Measurements from ENCODE around the gene THBS1. TPM values are rescaled to one million over a fixed set of nuclear protein-coding genes. Genes with fewer than 3 reads are reported as not detected.

Gene THBS1
- total RNA-seq, 1 donor: 7,420 TPM

- no peak overlapping the region for H3K4me3 ChIP-seq (ENCODE audit: low read depth, low read length)
- no peak for DNase-seq (ENCODE audit: low read depth)
- no peak for TF ChIP-seq CTCF (IDR thresholded peaks at IDR 0.05; ENCODE audit: insufficient read depth, low read depth, low read length)
Measured at GRCh38 chr15:39542385-39543065, 38.4 kb upstream of the THBS1 start.

DNA sequence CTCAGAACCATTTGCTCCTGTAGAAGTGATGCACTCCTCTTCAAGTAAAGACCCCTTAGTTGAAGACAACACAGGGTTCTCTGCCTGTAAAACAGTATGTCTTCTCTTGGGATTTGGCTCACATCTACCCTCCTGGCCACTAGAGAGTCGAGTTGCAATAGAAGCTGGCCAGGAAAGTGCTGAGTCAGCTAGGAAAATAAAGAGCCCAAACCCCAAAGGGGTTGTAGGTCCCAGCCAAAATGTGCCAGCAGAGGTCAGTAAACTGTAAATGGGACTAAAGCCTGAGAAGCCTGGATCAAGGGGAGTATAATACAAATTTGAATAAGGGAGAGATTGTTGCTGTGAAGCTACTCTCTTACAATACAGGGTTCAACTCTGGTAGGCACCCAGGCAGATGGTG is 37.2 kb upstream of the THBS1 start:
- H3K4me3 ChIP-seq (ENCODE audit: low read depth, low read length): no peak overlapping the region
- no peak for DNase-seq (ENCODE audit: low read depth)
- TF ChIP-seq CTCF (IDR thresholded peaks at IDR 0.05; ENCODE audit: insufficient read depth, low read depth, low read length): peak; percentile 3

DNA sequence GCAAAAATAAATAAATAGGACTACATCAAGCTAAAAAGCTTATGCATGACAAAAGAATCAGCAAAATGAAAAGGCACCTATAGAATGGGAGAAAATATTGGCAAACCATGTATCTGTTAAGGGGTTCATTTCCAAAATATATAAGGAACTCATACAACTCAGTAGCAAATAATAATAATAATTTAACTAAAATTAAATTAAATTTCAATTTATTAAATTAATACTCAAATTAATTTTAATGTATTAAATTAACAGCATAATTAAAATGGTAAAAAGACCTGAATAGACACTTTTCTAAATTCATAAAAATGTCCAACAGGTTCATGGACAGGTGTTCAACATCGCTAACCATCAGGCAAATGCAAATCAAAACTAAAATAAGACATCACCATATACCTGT is 34.0 kb upstream of the THBS1 start:
- H3K4me3 ChIP-seq (ENCODE audit: low read depth, low read length): no peak overlapping the region
- no peak for DNase-seq (ENCODE audit: low read depth)
- TF ChIP-seq CTCF (IDR thresholded peaks at IDR 0.05; ENCODE audit: insufficient read depth, low read depth, low read length): no peak

- no peak overlapping the region for H3K4me3 ChIP-seq (ENCODE audit: low read depth, low read length)
- no peak for DNase-seq (ENCODE audit: low read depth)
- no peak for TF ChIP-seq CTCF (IDR thresholded peaks at IDR 0.05; ENCODE audit: insufficient read depth, low read depth, low read length)
Measured at GRCh38 chr15:39548561-39548960, 32.3 kb upstream of the THBS1 start.

DNA sequence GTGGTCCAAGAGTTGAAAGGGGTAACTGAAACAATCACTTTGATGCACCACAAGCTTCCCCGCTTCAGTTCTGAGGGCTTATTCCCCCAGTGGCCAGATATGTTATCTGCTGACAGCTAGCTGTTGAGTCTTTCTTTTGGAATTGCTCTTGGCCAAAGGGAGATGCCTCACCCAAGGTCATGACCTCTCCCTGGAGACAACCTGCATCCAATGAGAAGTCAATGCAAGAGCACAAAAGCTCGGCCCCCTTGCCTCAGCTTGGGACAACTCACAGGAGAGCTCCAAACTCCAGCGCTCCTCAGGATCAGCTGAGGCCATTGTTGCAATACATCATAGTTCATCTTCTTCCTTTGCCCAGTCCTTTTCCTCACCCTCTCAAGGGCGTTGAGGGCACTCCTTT is 31.0 kb upstream of the THBS1 start:
- H3K4me3 ChIP-seq (ENCODE audit: low read depth, low read length): no peak overlapping the region
- TF ChIP-seq CTCF (IDR thresholded peaks at IDR 0.05; ENCODE audit: insufficient read depth, low read depth, low read length): no peak
- DNase-seq (ENCODE audit: low read depth): no peak

DNA sequence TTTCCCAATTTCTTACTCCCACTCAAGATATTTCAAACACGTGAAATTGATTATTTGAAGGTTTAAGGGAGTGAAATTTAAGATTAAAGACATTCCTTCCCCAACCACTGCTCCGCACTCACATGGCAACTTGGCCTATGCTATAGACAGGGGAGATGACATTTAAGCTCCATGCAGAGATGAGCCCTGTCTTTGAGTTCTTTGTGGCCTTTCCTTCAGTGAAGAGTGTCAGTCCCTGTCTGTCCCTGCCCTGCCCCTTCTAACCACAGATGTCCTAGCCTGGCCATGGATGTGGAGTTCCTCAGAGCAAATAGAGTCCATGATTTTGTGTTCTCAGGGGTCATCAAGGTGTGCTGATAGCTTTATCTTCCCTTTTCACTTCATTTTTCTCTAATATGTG is 29.4 kb upstream of the THBS1 start:
- H3K4me3 ChIP-seq (ENCODE audit: low read depth, low read length): no peak overlapping the region
- DNase-seq (ENCODE audit: low read depth): no peak
- TF ChIP-seq CTCF (IDR thresholded peaks at IDR 0.05; ENCODE audit: insufficient read depth, low read depth, low read length): no peak

GRCh38 chr15:39552556-39552955 is 28.3 kb upstream of the THBS1 start:
- no peak for DNase-seq (ENCODE audit: low read depth)
- TF ChIP-seq CTCF (IDR thresholded peaks at IDR 0.05; ENCODE audit: insufficient read depth, low read depth, low read length): no peak
- H3K4me3 ChIP-seq (ENCODE audit: low read depth, low read length): no peak overlapping the region

Data from fibroblast of villous mesenchyme (primary cell).